Thoracic aorta (tissue), 2 donors: ENCODE data around the gene OBSCN. TPM values are rescaled to one million over a fixed set of nuclear protein-coding genes. Genes with fewer than 3 reads are reported as not detected.

Experiments used
- ATAC-seq: fragments of 150-250 bp; one replicate; pipeline ENCODE4 v1.8.0; 2017; ENCODE audit warnings: low read depth; ENCODE audit not compliant: insufficient number of reproducible peaks, low FRiP score
- DNase-seq: peaks from one replicate; pipeline ENCODE4 v3.0.0-alpha.2; 2020; ENCODE audit warnings: low spot score
- H3K27ac ChIP-seq, 2 donors: fragments of 200-600 bp; sonication (generic); 1 replicate in 1 of 2; 2 replicates in 1 of 2; pipeline ENCODE4 v1.5.1; 2016; ENCODE audit warnings: mild to moderate bottlenecking in 2 of 2, moderate library complexity in 2 of 2
- H3K27me3 ChIP-seq: fragments of 200-600 bp; sonication (generic); replicated peaks from 2 replicates; pipeline ENCODE4 v1.6.0; 2016; ENCODE audit warnings: mild to moderate bottlenecking; ENCODE audit not compliant: insufficient read depth
- H3K36me3 ChIP-seq: fragments of 200-600 bp; sonication (generic); one replicate; pipeline ENCODE4 v1.5.1; 2016
- H3K4me1 ChIP-seq, 2 donors: fragments of 200-600 bp; sonication (generic); 1 replicate in 1 of 2; 2 replicates in 1 of 2; pipeline versions ENCODE4 v1.5.1 to v1.6.0; 2016; ENCODE audit warnings: low read depth in 2 of 2, mild to moderate bottlenecking in 1 of 2; ENCODE audit not compliant: control insufficient read depth in 1 of 2
- H3K4me3 ChIP-seq: fragments of 200-600 bp; sonication (generic); 2 replicates; pipeline ENCODE4 v1.5.1; 2016; ENCODE audit warnings: mild to moderate bottlenecking
- H3K9me3 ChIP-seq: fragments of 200-600 bp; sonication (generic); 2 replicates; pipeline ENCODE4 v1.5.1; 2016
- total RNA-seq, 2 donors: library from RNA; depleted of rRNA; stranded (reverse); fragments of >200 nt; gene quantifications; one replicate each; pipeline versions ENCODE4 v1.1.0 to v1.2.3, GENCODE V29; 2016
- TF ChIP-seq, protein P1 (sequence below): fragments of 200-600 bp; sonication (generic); IDR thresholded peaks from one replicate; pipeline ENCODE4 v1.5.1; 2019; ENCODE audit warnings: antibody characterized with exemption

Gene OBSCN
- total RNA-seq, 2 donors from 2014 or later: 22.3 to 40.2 TPM

DNA sequence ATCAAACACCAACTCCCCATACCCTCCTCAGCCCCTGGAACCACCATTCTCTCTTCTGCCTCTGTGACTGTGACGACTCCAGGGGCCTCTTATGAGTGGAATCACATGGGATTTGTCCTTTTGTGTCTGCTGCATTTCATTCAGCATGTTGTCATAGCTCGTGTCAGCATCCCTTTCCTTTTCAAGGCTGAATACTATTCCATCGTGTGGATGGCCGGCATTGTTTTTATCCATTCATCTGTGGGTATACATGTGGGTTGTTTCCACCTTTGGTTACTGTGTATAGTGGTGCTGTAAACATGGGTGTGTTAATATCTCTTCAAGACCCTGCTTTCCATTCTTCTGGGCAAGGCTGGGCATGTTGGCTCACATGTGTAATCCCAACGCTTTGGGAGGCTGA lies 17.1 kb upstream of the OBSCN start:
- Histone ChIP-seq H3K36me3 (no peaks in the 10 kb centered on the region), H3K27me3 (no peaks in the 10 kb centered on the region), H3K4me1 (no peaks in the 10 kb centered on the region), H3K9me3 (no peaks in the 10 kb centered on the region), H3K4me3 (no peak overlapping the region), H3K27ac (no peak overlapping the region)
- TF ChIP-seq, protein P1, sequence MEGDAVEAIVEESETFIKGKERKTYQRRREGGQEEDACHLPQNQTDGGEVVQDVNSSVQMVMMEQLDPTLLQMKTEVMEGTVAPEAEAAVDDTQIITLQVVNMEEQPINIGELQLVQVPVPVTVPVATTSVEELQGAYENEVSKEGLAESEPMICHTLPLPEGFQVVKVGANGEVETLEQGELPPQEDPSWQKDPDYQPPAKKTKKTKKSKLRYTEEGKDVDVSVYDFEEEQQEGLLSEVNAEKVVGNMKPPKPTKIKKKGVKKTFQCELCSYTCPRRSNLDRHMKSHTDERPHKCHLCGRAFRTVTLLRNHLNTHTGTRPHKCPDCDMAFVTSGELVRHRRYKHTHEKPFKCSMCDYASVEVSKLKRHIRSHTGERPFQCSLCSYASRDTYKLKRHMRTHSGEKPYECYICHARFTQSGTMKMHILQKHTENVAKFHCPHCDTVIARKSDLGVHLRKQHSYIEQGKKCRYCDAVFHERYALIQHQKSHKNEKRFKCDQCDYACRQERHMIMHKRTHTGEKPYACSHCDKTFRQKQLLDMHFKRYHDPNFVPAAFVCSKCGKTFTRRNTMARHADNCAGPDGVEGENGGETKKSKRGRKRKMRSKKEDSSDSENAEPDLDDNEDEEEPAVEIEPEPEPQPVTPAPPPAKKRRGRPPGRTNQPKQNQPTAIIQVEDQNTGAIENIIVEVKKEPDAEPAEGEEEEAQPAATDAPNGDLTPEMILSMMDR: no peak
- no peak for ATAC-seq
- no peak for DNase-seq

DNA sequence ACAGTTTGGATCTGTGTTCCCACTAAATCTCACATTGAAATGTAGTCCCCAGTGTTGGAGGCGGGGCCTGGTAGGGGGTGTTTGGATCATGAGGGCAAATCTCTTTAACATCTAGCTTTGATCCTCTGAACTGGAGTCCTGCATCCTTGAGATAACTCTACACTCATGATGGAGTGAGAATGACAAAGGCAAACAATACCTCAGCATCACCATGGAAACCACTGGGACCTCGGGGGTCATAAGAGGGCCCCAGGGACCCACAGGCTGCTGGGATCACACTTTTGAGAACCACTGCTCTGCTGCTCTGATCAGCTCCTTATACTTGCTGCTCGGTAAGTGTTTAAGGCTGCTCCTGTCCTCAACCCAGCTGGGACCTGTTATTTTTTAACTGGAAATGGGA lies 13.4 kb upstream of the OBSCN start:
- Histone ChIP-seq H3K4me1 (no peaks in the 10 kb centered on the region), H3K36me3 (no peaks in the 10 kb centered on the region), H3K9me3 (peaks cover 5% of the 10 kb centered on the region), H3K4me3 (no peak overlapping the region), H3K27ac (no peak overlapping the region), H3K27me3 (no peaks in the 10 kb centered on the region)
- DNase-seq: no peak
- ATAC-seq: no peak
- TF ChIP-seq, protein P1: no peak

DNA sequence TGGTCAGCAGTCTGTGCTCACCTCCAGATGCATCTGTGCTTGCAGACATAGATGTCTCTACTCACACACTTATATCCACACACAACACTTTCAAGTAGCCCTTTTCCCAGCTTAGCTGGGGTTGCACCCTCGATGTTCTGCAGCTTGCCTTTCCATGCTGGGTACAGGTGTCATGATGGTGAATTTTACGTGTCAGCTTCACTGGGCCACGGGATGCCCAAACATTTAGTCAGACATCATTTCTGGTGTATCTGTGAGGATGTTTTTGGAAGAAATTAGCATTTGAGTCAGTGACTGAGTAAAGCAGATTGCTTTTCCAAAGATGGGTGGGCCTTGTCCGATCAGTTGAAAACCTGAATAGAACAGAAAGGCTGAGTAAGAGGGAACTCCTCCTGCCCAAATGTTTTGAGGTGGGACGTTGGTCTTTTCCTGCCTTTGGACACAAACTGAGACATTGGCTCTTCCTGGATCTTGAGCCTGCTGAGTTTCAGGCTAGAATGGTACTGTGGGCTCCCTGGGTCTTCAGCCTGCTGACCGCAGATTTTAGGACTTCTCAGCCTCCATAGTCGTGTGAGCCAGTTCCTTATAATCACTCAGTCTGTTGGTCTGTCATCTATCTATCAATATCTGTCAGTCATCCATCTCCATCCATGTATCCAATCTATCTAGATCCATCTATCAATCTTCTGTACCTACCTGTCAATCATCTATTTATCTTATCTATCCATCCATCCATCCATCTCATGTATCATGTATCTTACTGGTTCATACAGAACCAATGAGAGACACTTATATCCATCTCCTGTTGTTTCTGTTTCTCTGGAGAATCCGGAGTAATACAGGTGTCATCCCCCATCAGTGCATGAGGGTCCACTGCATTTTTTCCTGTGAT lies 12.7 kb upstream of the OBSCN start:
- Histone ChIP-seq H3K4me3 (no peak overlapping the region), H3K4me1 (no peaks in the 10 kb centered on the region), H3K36me3 (no peaks in the 10 kb centered on the region), H3K27ac (no peak overlapping the region), H3K9me3 (peaks cover 5% of the 10 kb centered on the region), H3K27me3 (no peaks in the 10 kb centered on the region)
- TF ChIP-seq, protein P1: no peak
- ATAC-seq (no peak), DNase-seq (no peak)

DNA sequence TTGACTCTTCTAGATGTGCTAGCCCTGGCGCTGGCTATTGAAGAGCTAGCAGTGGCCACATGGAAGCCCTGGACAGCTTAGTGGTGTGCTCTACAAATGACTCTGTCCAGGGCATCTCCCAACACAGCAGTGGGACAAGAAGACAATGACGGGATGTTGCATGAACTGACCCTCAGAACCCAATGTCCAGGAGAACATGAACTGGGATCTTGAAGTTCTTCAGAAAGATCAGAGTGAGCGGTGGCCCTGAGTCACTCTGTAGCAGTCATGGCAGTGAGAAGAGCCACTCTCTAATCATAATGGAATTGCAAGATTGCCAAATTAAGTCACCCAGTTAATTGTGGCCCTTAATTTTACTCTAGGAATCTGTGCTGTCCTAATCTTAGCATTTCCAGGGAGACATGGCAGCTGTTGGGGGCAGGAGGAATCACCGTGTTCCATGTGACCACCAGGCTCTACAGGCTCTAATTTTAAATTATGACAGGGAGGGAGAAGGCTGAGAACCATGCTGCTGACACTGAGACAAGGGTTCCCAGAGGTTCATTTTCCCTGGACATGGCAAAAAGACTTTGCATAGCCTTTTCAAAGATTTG lies 10.2 kb upstream of the OBSCN start:
- no peak overlapping the region for H3K27ac ChIP-seq
- TF ChIP-seq, protein P1: no peak
- ATAC-seq (no peak), DNase-seq (no peak)
- no peaks in the 10 kb centered on the region for H3K36me3 ChIP-seq
- no peaks in the 10 kb centered on the region for H3K27me3 ChIP-seq
- no peak overlapping the region for H3K4me3 ChIP-seq
- no peaks in the 10 kb centered on the region for H3K4me1 ChIP-seq
- H3K9me3 ChIP-seq: peaks cover 5% of the 10 kb centered on the region

DNA sequence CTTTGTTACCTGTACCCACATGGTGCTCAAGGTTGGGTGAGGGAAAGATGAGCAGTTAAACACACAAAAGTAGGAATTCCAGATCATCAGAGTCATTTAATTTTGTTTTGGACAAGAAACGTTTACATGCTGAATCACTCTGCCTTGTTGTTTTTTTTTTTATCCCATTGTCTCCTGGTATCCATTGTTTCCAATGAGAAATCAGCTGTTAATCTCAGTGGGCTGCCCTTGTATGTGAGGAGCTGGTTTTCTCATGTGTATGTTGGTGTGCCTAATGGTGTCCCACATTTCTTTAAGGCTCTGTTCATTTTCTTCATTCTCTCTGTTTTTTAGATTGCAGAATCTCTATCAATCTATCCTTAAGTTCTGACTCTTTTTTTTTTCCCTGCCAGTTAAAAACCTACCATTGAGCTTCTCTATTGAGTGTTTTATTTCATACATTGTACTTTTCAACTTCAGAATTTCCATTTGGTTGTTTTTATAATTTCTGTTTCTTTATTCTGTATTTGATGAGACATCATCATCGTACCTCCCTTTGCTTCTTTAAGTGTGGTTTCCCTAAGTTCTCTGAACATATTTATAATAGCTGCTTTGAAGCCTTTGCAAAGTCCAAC lies 8.8 kb upstream of the OBSCN start:
- H3K36me3 ChIP-seq: no peaks in the 10 kb centered on the region
- no peaks in the 10 kb centered on the region for H3K27me3 ChIP-seq
- H3K9me3 ChIP-seq: peaks cover 5% of the 10 kb centered on the region
- no peak for DNase-seq
- TF ChIP-seq, protein P1: no peak
- no peak overlapping the region for H3K4me3 ChIP-seq
- no peaks in the 10 kb centered on the region for H3K4me1 ChIP-seq
- H3K27ac ChIP-seq: no peak overlapping the region
- no peak for ATAC-seq
